Stimulated activated CD4-positive, alpha-beta T cell treated with anti-CD3 and anti-CD28 coated beads, Interleukin-1b, Interleukin-23, amount 100 ng/mL, for 4 hours (primary cell): ENCODE measurements around the gene ERF.

ENCODE experiments used
- DNase-seq, 2 donors: peaks; one replicate each; pipeline ENCODE4 v3.0.0-alpha.2; 2020; ENCODE audit warnings: low read depth in 2 of 2

Gene ERF

DNA sequence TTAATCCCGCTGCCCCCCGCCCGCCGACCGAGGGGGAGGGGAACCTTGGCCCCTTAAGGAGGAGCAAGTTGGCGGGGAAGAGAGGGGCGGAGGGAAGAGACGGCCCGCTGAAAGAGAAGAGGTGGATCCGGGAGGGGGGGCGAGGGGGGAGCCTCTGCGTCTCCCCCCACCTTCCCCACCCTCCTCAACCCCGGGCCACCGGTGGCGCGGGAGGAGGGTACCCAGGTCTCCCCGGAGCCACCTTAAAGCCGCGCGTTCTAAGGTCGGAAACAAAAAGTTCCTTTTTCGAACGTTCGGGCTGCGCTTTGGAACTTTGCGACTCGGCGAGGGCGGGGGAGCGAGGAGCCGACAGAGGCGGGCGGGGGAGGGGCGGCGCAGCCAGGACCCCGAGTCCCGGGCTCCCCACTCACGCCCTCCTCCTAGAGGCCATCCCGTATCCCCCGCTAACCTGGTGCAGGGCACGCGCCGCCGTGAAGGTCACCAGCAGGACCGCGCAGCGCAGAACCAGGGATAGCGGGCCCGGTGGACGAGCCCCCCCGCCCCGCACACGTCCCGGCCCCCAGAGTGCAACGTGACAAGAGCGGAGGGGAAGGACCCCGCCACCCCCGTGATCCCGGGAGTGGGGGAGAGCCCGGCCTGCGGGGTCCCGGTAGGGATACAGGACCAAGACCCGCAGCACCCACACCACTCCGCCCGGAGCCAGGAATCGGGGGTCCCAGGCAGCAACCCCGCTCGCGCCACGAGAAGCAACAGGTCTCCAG lies 659 bp downstream of the ERF start:
- DNase-seq: peak; percentile 70 to 75

DNA sequence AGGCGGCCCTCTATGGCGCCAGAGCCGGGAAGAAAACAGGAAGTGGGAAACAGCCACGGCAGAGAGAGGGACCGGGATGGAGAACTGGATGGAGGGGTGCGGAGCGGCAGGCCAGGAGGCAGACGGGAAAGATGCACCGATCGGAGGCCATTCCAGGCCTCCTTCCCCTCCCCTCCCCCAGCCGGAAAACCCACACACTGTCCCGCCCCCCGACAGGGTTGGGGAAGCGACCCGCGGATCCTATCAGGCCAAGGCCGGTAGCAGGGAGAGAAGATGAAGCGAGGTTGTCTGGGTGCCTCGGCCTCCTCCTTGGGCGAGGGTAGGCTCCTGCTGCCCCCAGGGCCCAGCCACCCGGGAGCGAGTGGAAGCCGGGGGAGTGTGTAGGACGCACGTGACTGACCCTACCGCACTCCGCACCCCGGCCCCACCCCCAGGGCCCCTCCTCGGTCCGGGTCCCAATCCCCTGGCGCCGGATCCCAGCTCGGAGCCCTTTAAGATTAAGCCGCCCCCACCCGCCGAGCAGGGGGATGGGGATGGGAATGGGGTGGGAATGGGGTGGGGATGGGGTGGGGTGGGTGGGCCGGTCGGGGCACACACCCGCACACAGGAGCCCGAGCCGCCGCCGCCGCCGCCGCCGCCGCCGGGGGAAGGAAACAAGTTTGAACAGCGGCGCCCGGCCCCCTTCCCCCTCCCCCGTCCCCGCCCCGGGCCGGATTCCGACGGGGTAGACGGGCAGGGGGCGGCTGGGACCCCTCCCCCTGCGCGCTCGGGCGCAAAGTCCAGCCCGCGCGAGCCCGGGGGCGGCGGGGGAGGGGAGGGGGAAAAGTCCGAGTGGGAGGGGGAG lies 1.5 kb downstream of the ERF start:
- peak; percentile 48 to 63 for DNase-seq

DNA sequence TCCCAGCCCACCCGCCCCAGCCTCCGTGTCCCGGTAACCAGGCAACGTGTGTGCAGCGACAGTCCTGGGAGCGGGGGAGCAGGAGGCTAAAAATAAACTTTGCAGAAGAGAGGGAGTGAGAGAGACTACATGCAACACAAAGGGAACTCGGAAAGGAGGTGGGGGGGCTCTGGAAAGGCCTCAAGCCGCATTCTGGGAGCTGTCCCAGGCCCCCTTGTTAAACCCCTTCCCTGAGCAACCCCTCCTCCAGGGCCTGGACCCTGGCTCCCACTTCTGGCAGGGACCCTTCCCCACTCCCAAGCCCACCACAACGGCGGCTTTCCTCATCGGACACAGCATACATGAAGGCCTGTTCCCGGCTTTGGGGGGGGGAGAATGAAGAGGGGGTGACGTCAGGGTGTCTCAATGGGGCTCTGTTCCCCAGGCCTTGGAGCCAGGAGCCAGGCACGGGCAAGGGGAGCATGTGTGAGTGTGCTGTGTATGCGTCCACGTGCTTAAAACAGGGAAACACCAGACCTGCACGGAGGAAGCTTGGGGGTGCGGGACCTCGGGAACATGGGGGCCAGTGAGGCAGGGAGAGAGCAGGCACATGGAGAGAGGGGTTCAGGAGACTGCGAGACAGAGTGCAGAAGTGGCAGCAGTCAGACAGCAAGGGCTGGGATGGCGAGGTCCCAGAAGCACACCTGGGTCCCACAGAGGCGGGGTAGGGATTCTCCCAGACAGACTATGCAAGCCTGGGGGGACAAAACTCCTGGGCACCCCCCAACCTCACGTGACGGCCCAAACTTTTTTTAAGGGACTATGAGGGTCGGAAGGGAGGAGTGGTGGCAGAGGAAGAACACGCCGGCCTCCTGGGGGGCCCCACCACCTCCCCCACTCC lies 2.3 kb downstream of the ERF start:
- DNase-seq: no peak

DNA sequence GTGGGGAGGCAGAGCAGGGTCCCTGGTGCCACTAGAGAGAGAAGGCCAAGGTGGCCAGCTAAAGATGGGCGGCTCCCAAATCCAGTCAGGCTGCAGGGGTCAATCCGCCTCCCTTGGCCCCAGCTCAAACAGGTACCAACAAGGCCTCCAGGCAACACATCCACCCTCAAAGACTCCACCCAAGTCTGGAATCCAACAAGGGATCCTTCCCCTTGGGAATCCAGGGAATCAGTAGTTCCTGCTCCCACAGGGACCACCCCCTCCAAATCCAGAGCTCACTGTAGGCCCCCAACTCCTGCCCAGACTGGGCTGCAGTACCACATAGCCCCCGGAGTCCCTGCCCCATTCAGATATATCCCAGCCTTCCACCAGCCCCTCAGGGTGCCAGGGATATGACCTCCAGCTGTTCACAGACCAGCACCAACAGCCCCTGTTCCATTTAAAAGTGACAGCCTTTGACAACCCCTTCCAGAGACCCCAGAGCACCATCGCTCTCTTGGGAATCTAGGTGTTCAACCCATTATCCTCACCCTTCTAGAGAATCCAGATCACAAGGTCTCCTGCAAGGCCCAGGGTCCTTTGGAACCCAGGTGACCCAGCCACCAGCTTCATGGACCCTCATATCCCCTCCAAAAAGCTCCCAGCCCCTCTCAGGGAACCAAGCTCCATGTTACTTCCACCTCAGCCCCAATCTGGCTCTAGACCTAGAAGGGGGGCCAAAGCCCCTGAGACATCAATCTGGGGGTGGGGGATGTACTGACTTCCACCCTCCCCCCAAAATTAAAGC lies 3.2 kb downstream of the ERF start:
- DNase-seq: no peak

DNA sequence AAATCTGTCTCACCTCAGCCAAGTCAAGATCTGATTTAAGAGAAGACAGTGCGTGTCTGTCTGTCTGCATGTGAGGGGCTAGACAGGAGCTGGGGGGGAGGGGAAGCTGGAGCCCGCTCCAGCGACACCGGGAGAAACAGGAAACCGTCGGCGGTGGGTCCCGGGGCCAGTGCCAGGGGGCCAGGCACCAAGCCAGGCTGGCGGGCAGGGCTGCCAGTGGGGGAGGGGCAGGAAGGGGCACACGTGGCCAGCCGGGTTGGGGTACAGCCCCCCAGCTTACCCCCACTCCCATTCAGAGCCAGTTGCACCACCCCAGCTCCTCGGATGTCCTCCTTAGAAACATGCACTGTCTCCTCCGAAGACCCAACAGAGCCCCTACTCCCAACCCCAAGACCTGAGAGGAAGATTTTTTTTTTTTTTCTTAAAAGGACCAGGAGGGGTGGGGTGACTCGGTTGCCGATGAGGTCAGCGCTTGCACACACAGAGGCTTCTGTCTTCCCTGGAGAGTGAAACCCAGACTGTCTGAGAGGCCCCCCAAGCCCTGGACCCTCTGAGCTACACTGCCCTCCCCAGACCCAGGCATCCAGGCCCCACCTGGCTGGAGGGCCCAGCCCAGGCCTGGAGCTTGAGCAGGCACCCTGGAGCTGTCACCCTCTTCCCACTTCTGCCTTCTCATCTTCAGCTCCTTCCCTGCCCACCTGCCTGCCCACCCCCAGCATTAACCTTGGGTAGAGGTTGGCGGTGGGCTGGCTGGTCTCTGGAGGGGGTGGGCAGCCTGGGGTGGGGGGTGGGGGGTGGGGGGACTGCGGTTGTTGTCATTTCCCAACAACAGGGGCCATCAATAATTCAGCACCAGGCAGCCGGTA lies 4.0 kb downstream of the ERF start:
- DNase-seq: no peak

DNA sequence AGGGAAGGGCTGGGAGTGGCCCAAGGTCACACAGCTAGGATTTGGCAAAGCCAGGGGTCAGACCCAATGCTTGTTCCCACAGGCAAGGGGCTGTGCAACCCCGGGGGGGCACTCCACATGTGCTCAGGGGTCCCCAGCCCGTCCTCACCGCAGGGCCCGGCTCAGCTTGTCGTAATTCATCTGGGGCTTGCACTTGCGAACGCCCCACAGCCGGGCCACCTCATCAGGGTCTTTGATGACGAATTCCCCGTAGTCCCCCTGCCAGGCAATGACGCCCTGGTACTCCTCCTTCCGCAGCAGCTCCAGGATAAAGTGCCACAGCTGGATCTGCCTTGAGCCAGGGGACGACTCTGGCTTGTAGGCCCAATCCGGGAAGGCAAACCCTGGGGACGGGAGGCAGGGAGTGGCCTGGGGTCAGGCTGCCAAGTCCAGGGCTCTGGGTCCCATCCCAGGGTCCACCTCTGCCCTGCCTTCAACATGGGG lies 4.7 kb downstream of the ERF start:
- DNase-seq: no peak

DNA sequence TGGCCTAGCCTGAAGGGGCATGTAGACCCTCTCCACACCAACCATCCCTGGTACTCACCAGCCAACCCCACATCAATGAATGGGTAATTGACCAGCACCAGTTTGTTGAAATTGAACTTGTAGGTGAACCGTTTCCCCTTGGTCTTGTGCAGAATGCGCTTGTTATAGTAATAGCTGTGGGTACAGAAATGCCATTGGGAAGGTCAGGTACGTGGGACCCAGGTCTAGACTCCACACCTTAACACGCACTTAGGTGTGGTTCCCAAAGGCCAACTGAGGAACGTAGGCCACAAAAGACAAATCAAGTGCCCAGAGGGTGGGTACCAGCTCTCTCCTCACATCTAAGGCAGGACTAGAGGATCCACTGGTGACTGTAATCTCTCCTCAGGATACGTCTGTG lies 5.2 kb downstream of the ERF start:
- no peak for DNase-seq

DNA sequence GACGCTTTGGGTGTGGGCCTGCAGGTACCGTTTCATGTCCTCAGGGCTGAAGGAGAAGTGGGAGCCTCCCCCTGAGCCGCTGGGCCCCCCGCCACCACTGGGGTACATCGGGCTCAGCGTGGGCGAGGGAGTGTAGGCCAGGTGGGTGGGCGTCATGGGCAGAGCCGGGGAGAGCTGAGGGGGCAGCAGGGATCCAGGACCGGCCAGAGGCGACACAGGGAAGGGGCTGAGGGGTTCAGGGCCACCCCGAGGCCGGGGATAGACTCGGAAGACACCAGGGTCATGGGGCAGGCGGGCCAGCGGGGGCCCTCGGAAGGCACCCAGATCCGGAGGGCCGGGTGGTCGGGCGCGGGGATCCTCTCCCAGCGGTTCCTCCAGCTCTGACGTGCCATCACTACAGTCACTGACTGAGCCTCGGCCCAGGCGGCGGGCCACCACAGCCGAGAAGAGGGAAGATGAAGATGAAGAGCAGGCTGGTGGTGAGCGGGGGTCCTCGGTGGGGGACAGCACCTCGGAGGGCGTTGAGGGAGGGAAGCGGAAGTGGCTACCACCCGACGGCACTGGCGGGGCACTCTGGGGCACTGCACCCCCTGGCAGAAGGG lies 5.7 kb downstream of the ERF start:
- no peak for DNase-seq

DNA sequence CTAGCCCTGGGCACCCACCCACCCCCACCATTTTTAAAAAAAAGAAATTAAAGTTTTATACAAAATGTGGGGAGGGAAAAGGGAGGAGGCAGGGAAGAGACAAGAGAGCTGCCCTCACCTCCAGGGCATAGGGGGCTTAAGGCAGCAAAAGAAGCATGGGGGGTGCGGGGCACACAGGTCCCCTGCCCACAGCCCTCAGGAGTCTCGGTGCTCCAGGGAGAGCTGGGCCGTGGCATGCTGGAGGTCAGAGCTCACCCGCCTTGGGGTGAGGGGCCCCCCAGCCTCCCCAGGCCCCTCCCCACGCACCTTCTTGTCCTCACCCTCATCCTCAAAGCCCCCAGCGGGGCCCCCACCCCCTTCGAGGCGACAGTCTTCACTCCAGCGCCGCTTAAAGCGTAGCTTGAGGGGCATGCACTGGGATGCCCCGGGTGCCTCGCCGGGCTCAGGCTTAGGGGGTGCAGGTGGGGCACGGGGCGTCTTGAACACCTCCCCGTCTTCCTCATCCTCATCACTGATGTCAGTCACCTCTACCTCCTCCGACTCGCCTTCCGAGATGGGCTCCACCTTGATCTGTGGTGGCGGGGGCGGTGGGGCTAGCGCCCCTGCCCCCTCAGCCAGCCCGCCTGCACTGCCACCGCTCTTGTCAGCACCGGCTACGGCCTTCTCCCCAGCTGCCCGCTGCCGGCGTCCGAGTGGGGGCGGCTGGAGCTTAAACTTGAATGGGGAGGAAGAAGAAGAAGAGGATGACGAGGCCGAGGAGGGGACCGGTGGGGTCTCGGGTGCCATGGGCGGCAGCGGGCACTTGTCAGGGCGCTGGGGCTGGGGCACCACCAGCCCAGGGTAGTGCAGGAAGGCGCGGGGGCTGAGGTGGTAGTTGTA lies 6.4 kb downstream of the ERF start:
- DNase-seq: no peak

DNA sequence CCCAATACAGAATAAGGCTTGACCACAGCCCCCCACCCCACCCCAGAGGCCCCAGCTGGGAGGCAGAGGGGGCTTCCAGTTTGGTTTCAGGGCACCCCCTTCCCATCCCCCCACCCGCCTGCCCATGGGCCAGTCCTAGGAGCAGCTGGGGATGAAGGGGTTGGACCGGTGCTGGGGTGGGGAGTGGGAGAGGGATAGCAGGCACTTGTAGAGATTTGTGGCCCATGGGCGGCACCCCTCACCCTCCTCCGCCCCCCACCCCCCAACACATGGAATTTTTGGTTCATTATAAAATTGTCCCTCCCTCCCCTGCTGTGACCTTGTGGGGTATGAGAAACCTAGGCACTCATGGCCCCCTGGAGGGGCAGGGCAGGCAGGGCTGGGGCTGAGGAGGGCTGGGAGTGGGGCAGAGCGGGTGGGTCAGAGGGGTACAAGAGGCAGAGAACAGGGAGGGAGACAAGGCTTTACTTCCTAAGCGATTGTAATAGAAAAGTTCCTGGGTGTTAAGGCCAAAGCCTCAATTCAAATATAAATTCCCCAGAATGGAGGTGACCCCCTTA lies 7.2 kb downstream of the ERF start:
- no peak for DNase-seq

DNA sequence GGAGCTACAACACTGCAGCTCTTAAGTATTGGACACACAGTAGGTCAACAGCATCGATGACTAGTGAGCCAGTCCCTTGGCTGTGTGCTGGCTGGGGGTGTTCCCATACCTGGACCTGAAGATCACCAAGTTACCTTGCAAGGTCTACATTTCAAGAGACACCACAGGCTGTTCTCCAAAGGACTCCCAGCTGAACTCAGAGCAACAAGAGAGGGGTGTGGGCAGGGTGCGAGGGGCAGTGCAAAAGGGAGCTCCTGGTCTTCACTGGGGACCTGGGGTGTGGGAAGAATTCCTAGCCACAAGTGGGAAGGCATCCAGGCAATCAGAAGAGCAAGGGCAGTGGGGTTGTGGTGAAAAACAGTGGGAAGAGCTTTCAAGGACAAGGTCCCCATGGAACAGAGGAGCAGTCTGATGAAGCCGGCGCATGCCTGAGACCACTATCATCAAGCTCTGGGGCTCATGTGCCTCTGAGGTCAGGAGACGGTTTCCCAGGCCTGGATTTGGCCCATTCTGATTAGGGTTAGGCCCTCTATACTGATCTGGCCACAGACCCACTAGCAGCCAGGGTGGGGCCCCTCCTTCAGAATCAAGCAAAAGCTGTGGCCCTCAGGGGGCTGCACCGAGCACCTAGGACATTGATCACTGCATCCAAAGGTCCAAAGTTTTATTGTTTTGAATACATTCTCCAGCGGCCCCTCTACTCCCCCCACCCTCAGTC lies 7.8 kb downstream of the ERF start:
- DNase-seq: no peak

DNA sequence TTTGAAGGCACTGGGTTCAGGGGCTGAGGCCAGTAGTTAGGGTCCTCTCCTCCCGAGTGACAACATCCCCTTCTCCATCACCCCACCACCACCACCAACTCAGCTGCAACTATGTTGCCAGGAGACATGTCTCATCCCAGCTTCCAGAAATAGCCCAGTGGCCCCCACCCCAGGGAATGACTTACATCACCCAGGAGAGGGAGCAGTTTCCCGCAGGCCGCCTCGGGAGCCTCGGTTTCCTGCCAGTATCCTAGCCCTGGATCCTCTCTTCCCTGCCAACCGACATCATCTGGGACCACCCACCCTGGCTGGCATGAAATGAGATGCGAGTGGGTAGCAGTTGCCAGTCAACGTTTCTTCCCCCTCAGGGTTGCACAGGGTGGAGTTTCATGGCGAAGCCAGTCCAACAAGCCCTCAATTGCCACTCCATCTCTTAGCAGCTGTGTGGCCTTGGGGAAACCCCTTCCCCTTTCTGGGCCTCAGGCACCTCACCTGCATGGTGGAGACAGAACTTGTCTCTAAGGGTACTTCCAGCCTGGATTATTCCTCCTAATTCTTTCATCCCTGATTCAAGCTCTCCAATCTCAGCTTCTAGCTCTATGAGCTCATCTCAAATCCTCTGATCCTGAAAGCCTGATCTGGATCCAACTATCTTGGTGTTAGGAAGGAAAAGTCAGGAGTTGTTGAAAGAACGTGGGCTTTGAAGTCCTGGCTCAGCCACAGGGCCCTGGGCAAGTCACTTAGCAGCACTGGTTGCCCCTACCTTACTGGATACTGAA lies 8.6 kb downstream of the ERF start:
- no peak for DNase-seq

DNA sequence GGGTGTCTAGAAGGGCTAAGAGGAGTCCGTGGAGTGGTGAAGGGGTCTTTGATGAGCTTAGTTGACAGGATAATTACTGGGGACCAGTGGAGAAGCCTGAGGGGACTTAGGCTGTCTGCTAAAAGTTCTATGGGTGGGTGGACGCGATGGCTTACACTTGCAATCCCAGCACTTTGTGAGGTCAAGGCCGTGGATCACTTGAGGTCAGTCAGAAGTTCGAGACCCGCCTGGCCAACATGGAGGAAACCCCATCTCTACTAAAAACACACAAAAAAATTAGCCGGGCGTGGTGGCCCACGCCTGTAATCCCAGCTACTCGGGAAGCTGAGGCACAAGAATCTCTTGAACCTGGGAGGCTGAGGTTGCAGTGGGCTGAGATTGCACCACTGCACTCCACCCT lies 9.7 kb downstream of the ERF start:
- no peak for DNase-seq

DNA sequence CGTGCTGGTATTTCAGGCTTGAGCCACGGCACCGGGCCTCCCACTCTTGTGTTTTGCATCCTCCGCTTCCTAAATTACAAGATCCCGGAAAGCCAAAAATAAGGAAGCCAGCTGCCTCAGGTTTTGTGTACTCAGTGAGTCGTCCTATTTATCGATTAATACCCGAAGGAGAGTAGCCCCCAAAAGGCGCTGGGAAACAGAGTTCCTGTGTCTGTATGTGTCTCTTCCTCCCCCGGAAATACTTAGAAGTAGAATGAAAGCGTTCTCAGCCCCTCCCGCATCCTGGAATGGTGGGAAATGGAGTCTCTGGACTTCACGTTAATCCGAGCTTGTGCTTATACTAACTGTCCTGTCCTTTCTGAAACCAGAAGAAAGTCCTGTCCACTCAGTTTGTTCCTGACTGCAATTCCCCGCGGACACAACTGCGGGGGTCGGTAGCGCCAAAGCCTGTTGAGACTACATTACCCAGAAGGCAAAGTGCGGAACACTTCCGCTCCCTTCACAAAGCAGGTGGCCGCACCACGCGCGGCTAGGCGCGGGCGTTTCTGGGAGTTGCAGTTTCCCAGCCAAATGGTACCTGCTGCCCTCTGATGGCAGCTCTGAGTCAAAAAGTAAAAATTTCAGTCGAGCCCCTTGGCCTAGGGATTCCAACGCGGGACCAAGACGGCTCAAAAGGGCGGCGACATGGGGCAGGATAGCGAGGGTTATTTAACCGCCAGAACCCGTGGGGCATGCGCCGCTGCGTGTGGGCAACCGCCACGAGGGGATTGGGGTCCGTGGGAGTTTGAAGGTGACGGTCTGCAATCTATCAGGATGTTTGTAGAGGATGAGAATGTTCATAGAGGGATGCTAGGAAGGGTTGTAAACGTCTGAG lies 10.3 kb downstream of the ERF start:
- peak; percentile 82 to 85 for DNase-seq

DNA sequence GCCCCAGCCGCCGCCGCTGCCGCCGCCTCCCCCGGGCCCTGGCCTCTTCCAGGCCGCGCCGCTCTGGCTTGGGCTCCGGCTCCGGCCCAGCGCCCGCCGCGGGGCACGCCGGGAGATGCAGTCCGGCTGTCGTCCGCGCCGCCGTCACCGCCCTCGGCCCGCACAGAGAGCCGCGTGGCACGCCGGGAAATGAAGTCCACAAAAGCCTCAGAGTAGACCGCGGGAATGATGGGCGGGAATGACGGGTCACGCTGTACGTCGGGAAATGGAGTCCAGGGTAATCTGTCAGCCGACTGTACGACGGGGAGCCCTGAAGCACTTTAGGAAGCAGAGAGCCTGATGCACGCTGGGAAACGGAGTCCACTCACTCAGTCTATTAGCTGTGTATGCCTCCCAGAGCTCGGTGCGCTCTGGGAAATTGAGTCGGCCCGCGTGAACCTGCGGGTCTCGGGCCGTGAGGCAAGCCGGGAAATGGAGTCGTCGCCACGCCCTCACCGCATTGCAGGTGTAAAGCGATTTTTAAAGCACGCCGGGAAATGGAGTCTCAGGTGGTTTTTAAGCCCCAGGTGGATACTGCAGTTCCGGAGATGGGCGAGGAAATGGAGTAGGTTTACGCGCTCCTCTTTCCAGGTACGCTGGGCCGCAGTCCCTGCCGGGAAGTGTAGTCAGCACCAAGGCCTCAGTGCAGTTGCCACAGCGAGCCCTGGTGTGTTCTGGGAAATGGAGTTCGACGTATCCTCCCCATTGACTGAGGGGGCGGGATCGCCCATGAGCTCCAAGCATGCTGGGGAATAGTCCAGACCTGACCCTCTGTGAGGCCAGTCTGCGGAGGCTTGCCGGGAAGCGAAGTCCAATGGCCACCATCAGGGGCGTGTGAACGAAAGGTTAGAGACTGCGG lies 12.2 kb downstream of the ERF start, which contains the start of gene GSK3A:
TSS of gene GSK3A (minus strand) at position 91 of the 898 bp plus-strand sequence. CDS start 137 bp downstream, outside the sequence.
- DNase-seq: peak; percentile 91
